HEK293 (cell line): ENCODE data around the gene MVP.
"Not testable (repeated sequence)": the region's sequence is repeated elsewhere in the genome, so short reads cannot be mapped to it uniquely, and the experiment has no call there.

Experiments
- ZNF221 ChIP-seq: fragments of 450-650 bp; formaldehyde crosslinking; IDR thresholded peaks from 2 replicates; pipeline ENCODE4 v1.5.1; 2017; ENCODE audit warnings: missing biosample characterization, missing genetic modification characterization, borderline replicate concordance
- ZNF23 ChIP-seq: fragments of 450-650 bp; formaldehyde crosslinking; IDR thresholded peaks from 2 replicates; pipeline ENCODE4 v1.5.1; 2016; ENCODE audit warnings: missing biosample characterization, missing genetic modification characterization, borderline replicate concordance
- ZNF623 ChIP-seq: fragments of 450-650 bp; formaldehyde crosslinking; IDR thresholded peaks from 2 replicates; pipeline ENCODE4 v1.5.1; 2016; ENCODE audit warnings: missing biosample characterization, missing genetic modification characterization
- TF ChIP-seq, protein P1 (sequence below): fragments of 450-650 bp; formaldehyde crosslinking; IDR thresholded peaks from 2 replicates; pipeline ENCODE4 v1.5.1; 2016; ENCODE audit warnings: missing biosample characterization, missing genetic modification characterization

DNA sequence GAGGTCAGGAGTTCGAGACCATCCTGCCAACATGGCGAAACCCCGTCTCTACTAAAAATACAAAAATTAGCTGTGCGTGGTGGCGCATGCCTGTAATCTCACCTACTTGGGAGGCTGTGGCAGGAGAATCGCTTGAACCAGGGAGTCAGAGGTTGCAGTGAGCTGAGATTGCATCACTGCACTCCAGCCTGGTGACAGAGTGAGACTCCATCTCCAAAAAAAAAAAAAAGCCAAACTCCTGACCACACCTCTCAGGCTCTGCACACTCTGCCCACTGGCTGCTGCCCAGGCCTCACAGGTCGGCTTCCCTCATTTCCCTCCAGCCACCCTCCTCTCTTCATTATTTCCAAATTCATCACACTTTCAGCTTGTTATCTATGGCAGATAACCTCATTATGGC, 47.9 kb upstream of the MVP start:
- TF ChIP-seq, protein P1, sequence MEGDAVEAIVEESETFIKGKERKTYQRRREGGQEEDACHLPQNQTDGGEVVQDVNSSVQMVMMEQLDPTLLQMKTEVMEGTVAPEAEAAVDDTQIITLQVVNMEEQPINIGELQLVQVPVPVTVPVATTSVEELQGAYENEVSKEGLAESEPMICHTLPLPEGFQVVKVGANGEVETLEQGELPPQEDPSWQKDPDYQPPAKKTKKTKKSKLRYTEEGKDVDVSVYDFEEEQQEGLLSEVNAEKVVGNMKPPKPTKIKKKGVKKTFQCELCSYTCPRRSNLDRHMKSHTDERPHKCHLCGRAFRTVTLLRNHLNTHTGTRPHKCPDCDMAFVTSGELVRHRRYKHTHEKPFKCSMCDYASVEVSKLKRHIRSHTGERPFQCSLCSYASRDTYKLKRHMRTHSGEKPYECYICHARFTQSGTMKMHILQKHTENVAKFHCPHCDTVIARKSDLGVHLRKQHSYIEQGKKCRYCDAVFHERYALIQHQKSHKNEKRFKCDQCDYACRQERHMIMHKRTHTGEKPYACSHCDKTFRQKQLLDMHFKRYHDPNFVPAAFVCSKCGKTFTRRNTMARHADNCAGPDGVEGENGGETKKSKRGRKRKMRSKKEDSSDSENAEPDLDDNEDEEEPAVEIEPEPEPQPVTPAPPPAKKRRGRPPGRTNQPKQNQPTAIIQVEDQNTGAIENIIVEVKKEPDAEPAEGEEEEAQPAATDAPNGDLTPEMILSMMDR (tag by site-specific recombination), result not testable (repeated sequence)
- TF ChIP-seq ZNF23 (tag by site-specific recombination); ZNF221 (tag by site-specific recombination); ZNF623: not testable (repeated sequence)
